ENCODE measurements around the gene OSBPL9. TPM values are rescaled to one million over a fixed set of nuclear protein-coding genes. Genes with fewer than 3 reads are reported as not detected.

The OSBPL9 gene
- total RNA-seq, 2 experiments from 2014 or later = 51.1 to 56.1 TPM

GRCh38 chr1:51673279-51673678 lies 56.4 kb downstream of the OSBPL9 start:
- no peak for TF ChIP-seq CTCF (IDR thresholded peaks at IDR 0.05)
- ATAC-seq = no peak
- no peaks in the 10 kb centered on the region for H3K4me1 Mint-ChIP-seq (ENCODE audit: low read depth)
- no peaks in the 10 kb centered on the region for H3K27me3 Mint-ChIP-seq
- no peak for DNase-seq
- H3K9me3 Mint-ChIP-seq = no peaks in the 10 kb centered on the region
- intact Hi-C loops (cut with micrococcal nuclease) = no loop called here
- ChIA-PET POLR2A (no interaction called here), CTCF (interaction anchor here (0.8 kb wide), 1 partner anchor 96 kb away, joined by 3 read pairs; no protein-coding TSS in a partner anchor)
- no peaks in the 10 kb centered on the region for H3K36me3 Mint-ChIP-seq (ENCODE audit: low read depth)
- no peak overlapping the region for H3K4me3 Mint-ChIP-seq
- H3K27ac Mint-ChIP-seq = no peak overlapping the region

GRCh38 chr1:51675177-51675780 lies 58.4 kb downstream of the OSBPL9 start:
- DNase-seq = no peak
- CTCF ChIA-PET = interaction anchor here (1.0 kb wide), 1 partner anchor 93 kb away, joined by 3 read pairs; no protein-coding TSS in a partner anchor

DNA sequence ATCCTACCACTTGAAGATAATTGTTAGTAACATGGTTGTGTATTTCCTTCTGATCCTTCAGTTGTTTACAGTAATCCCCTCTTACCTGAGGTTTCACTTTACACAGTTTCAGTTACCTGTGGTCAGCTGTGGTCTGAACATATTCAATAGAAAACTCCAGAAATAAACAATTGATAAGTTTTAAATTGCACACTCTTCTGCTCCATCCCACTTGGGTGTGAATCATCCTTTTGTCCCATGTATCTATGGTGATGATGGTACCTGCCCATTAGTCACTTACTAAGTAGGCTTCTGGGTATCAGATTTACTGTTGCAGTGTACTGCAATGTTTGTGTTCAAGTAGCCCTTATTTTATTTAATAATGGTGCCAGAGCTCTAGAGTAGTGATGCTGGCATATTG lies 62.5 kb downstream of the OSBPL9 start:
- ChIA-PET CTCF (no interaction called here), POLR2A (no interaction called here)
- intact Hi-C loops (cut with micrococcal nuclease) = no loop called here
- no peak for TF ChIP-seq CTCF (IDR thresholded peaks at IDR 0.05)
- ATAC-seq = peak; percentile 85
- no peak for DNase-seq
- H3K4me1 Mint-ChIP-seq (ENCODE audit: low read depth) = no peaks in the 10 kb centered on the region
- H3K27me3 Mint-ChIP-seq = no peaks in the 10 kb centered on the region
- H3K36me3 Mint-ChIP-seq (ENCODE audit: low read depth) = no peaks in the 10 kb centered on the region
- no peak overlapping the region for H3K4me3 Mint-ChIP-seq
- H3K9me3 Mint-ChIP-seq = no peaks in the 10 kb centered on the region
- no peak overlapping the region for H3K27ac Mint-ChIP-seq

More at GRCh38 chr1:51675177-51675780, 58.4 kb downstream of the OSBPL9 start:
- H3K27me3 Mint-ChIP-seq = no peaks in the 10 kb centered on the region
- TF ChIP-seq CTCF (IDR thresholded peaks at IDR 0.05) = no peak
- no peaks in the 10 kb centered on the region for H3K9me3 Mint-ChIP-seq
- intact Hi-C loops (cut with micrococcal nuclease) = no loop called here
- no peak overlapping the region for H3K27ac Mint-ChIP-seq
- no peak overlapping the region for H3K4me3 Mint-ChIP-seq
- no peak for ATAC-seq
- POLR2A ChIA-PET = interaction anchor here (0.9 kb wide), 1 partner anchor 57 kb away, joined by 3 read pairs; no protein-coding TSS in a partner anchor
- no peaks in the 10 kb centered on the region for H3K4me1 Mint-ChIP-seq (ENCODE audit: low read depth)
- H3K36me3 Mint-ChIP-seq (ENCODE audit: low read depth) = no peaks in the 10 kb centered on the region

- CTCF ChIA-PET = no interaction called here
Observed at GRCh38 chr1:51684776-51685175, 67.9 kb downstream of the OSBPL9 start.

More at GRCh38 chr1:51684776-51685175, 67.9 kb downstream of the OSBPL9 start:
- ATAC-seq (no peak), DNase-seq (no peak)
- TF ChIP-seq CTCF (IDR thresholded peaks at IDR 0.05) = no peak
- Mint-ChIP-seq H3K4me3 (no peak overlapping the region), H3K27ac (no peak overlapping the region), H3K4me1 (ENCODE audit: low read depth) (peaks cover 12% of the 10 kb centered on the region), H3K9me3 (no peaks in the 10 kb centered on the region), H3K36me3 (ENCODE audit: low read depth) (no peaks in the 10 kb centered on the region), H3K27me3 (no peaks in the 10 kb centered on the region)
- POLR2A ChIA-PET = no interaction called here
- intact Hi-C loops (cut with micrococcal nuclease) = no loop called here

All from activated CD8-positive, alpha-beta T cell treated with anti-CD3 and anti-CD28 coated beads for 36 hours (primary cell).